ENCODE data around the gene TIGD2. TPM values are rescaled to one million over a fixed set of nuclear protein-coding genes. Genes with fewer than 3 reads are reported as not detected.

Gene TIGD2

Small RNA genes lying within 50 kb of the gene (small RNA-seq; reads per million reads assigned to genes)
- gene RNU6-907P (ENCODE audit: insufficient read depth) = not detected

Data from neuronal stem cell (in vitro differentiated cells).